Measurements from ENCODE around the gene AGBL1. TPM values are rescaled to one million over a fixed set of nuclear protein-coding genes. Genes with fewer than 3 reads are reported as not detected.
A peak's percentile ranks its signal among the peaks of the same experiment; 100 is the strongest.

Gene AGBL1
- total and polyA plus RNA-seq, 2 experiments from 2014 or later, result 0.03 TPM; not detected in 1

DNA sequence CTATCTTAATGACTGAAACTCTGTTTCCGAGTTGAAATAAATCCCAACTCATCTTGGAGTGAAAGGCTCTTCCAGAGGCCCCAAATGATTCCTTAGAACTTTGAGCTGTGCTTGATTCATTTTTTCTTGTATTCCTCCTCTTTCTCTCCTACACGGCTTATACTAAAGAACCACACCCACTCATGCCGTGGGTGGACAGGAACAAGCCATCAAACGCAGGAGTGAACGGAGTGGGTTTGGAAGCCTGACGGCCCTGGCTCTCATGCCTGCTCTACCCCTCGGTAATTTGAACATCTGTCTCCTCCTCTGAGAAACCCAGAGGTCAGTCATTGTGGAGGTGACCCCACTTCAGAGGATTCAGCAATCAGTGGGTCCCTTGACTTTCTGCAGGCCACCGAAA, 236.5 kb downstream of the AGBL1 start:
- H3K4me1 Mint-ChIP-seq, result peaks cover 7% of the 10 kb centered on the region
- Histone ChIP-seq H3K4me3 (no peak overlapping the region), H3K27me3 (ENCODE audit: insufficient read depth) (no peaks in the 10 kb centered on the region), H3K79me2 (replicated peaks; ENCODE audit: insufficient read depth) (no peaks in the 10 kb centered on the region), H3K4me1 (ENCODE audit: insufficient read depth) (peaks cover 7% of the 10 kb centered on the region; the same call in 1 of the 2 replicates), H3K9me2 (ENCODE audit: insufficient read depth) (no peaks in the 10 kb centered on the region; the same call in 1 of the 2 replicates), H3K4me2 (no peak overlapping the region), H4K20me1 (replicated peaks; ENCODE audit: insufficient read depth) (no peaks in the 10 kb centered on the region), H3K27ac (ENCODE audit: low read depth) (no peak overlapping the region), H2AFZ (no peak overlapping the region; the same call in 1 of the 2 replicates), H3K36me3 (ENCODE audit: insufficient read depth) (no peaks in the 10 kb centered on the region), H3F3A (replicated peaks; ENCODE audit: low read depth) (no peaks in the 10 kb centered on the region)
- no peaks in the 10 kb centered on the region for H3K36me3 Mint-ChIP-seq (ENCODE audit: low read depth)
- peaks cover 4% of the 10 kb centered on the region; the same call in 1 of the 3 replicates for H3K9me3 Mint-ChIP-seq
- ATAC-seq (no peak), DNase-seq (ENCODE audit: low spot score) (no peak)
- H3K27me3 Mint-ChIP-seq (ENCODE audit: insufficient read depth, low read depth, poor library complexity), result no peaks in the 10 kb centered on the region
- H3K27ac Mint-ChIP-seq, result 0 out of 2 replicates have a peak overlapping the region, but pooled peaks have one; percentile 13
- no peak overlapping the region for H3K4me3 Mint-ChIP-seq
- TF ChIP-seq ZNF114 (CRISPR knock-in tag; IDR thresholded peaks at IDR 0.05), result no peak
- TF ChIP-seq POLR2AphosphoS5 (IDR thresholded peaks at IDR 0.05; ENCODE audit: low read depth), result no peak
- TF ChIP-seq REST (IDR thresholded peaks at IDR 0.05; ENCODE audit: unreplicated experiment), result no peak
- no peak for TF ChIP-seq JUNB (IDR thresholded peaks at IDR 0.05; ENCODE audit: unreplicated experiment)
- TF ChIP-seq ZNF462 (CRISPR knock-in tag; IDR thresholded peaks at IDR 0.05), result no peak
- TF ChIP-seq CREB1 (CRISPR knock-in tag; IDR thresholded peaks at IDR 0.05; ENCODE audit: low read depth), result no peak

Data from GM23338 (cell line).